GM12878 (cell line): ENCODE data around the gene RXYLT1. TPM values are rescaled to one million over a fixed set of nuclear protein-coding genes. Genes with fewer than 3 reads are reported as not detected.

ENCODE experiments used
- ATAC-seq: fragments of 200-7000 bp; cut with Tn5 transposase; 3 replicates; pipeline ENCODE4 v1.9.1; 2020; ENCODE audit warnings: mild to moderate bottlenecking, moderate library complexity
- BruUV-seq: library from RNA; stranded (reverse); fragments of 400-500 nt; replicated peaks from 2 replicates; lab custom pipeline; 2021; lab: Mats Ljungman, UMichigan
- CTCF ChIA-PET: fragments of 300-600 bp; sonication (Branson Sonifier 250); formaldehyde crosslinking; extraction: SDS; loops from one replicate; lab custom pipeline; 2021; ENCODE audit warnings: inconsistent platforms; lab: Yijun Ruan, JAX
- POLR2A ChIA-PET: fragments of 350-600 bp; formaldehyde crosslinking; extraction: SDS; loops from one replicate; lab custom pipeline; 2021; ENCODE audit warnings: inconsistent platforms; lab: Charles Lee
- RAD21 ChIA-PET: fragments of 300-600 bp; sonication (Branson Sonifier 250); formaldehyde crosslinking; loops from one replicate; lab custom pipeline; 2023; ENCODE audit warnings: antibody characterized with exemption; ENCODE audit not compliant: unreplicated experiment; lab: Charles Lee
- SMC1A ChIA-PET: fragments of 300-600 bp; sonication (Branson Sonifier 250); formaldehyde crosslinking; loops from one replicate; lab custom pipeline; 2023; ENCODE audit not compliant: unreplicated experiment, uncharacterized antibody; lab: Charles Lee
- DNase-seq: peaks from one replicate; pipeline ENCODE4 v3.0.0-alpha.2; 2011; ENCODE audit warnings: low read depth, low spot score
- FAIRE-seq: peaks from 3 replicates; lab custom pipeline; 2011; peaks lifted over from hg19 to GRCh38; lab: Jason Lieb, UNC
- H2AFZ ChIP-seq: 2 replicates; pipeline ENCODE4 v1.6.0; 2011; ENCODE audit warnings: low read depth, low read length, control low read depth; ENCODE audit not compliant: control insufficient read depth
- H3K27ac ChIP-seq: 2 replicates; pipeline ENCODE4 v1.5.1; 2011; ENCODE audit warnings: control low read depth; ENCODE audit not compliant: control insufficient read depth, insufficient read depth
- H3K27me3 ChIP-seq, 2 experiments: replicated peaks in 1 of 2; 2 replicates each; pipeline versions ENCODE4 v1.6.0 to v1.6.1; 2011; ENCODE audit warnings: low read length in 1 of 2; ENCODE audit not compliant: control insufficient read depth in 2 of 2, insufficient read depth in 2 of 2
- H3K36me3 ChIP-seq, 2 experiments: 2 replicates each; pipeline ENCODE4 v1.5.1; 2011; ENCODE audit warnings: low read length in 1 of 2; ENCODE audit not compliant: control insufficient read depth in 2 of 2, insufficient read depth in 2 of 2
- H3K4me1 ChIP-seq: 2 replicates; pipeline ENCODE4 v1.6.1; 2011; ENCODE audit warnings: mild to moderate bottlenecking, low read length, moderate library complexity, mixed read lengths; ENCODE audit not compliant: control insufficient read depth, insufficient read depth
- H3K4me2 ChIP-seq: 2 replicates; pipeline ENCODE4 v1.6.0; 2011; ENCODE audit warnings: control low read depth; ENCODE audit not compliant: control insufficient read depth, insufficient read depth
- H3K4me3 ChIP-seq: fragments of 200-600 bp; sonication (generic); 2 replicates; pipeline ENCODE4 v1.5.1; 2016
- H3K79me2 ChIP-seq: 2 replicates; pipeline ENCODE4 v1.6.0; 2011; ENCODE audit warnings: low read length; ENCODE audit not compliant: control insufficient read depth, insufficient read depth
- H3K9ac ChIP-seq: 2 replicates; pipeline ENCODE4 v1.8.0; 2011; ENCODE audit warnings: low read length, control low read depth, mixed read lengths; ENCODE audit not compliant: control insufficient read depth, insufficient read depth
- H3K9me3 ChIP-seq: replicated peaks from 3 replicates; pipeline ENCODE4 v1.5.1; 2011; ENCODE audit warnings: mild to moderate bottlenecking, low read length; ENCODE audit not compliant: control insufficient read depth, insufficient read depth
- H4K20me1 ChIP-seq: 2 replicates; pipeline ENCODE4 v1.6.0; 2011; ENCODE audit not compliant: control insufficient read depth, insufficient read depth
- CBFB ChIP-seq: IDR thresholded peaks from 2 replicates; pipeline ENCODE4 v1.6.1; 2016; ENCODE audit warnings: antibody characterized with exemption, low read depth
- KDM1A ChIP-seq: fragments of 200-600 bp; sonication (generic); IDR thresholded peaks from 2 replicates; pipeline ENCODE4 v1.6.1; 2016; ENCODE audit warnings: borderline replicate concordance
- NFIC ChIP-seq: IDR thresholded peaks from 2 replicates; pipeline ENCODE4 v1.6.1; 2012; ENCODE audit warnings: low read depth, mild to moderate bottlenecking, inconsistent platforms, low read length, moderate library complexity
- STAT1 ChIP-seq: fragments of 450-650 bp; conservative IDR thresholded peaks from 2 replicates; pipeline ENCODE4 v1.6.1; 2014; ENCODE audit warnings: antibody characterized with exemption, mild to moderate bottlenecking
- TCF3 ChIP-seq: IDR thresholded peaks from 2 replicates; pipeline ENCODE4 v1.6.1; 2012; ENCODE audit warnings: low read depth, mild to moderate bottlenecking, low read length, borderline replicate concordance; ENCODE audit not compliant: insufficient read depth
- WGBS: methylation state at CpG from one replicate; pipeline ENCODE4 v1.1.6; 2016; ENCODE audit warnings: low lambda C conversion rate; ENCODE audit not compliant: insufficient replicate concordance, insufficient coverage; ENCODE audit errors: missing lambda C conversion rate; 5-methylcytosine and 5-hydroxymethylcytosine counted together
- in situ Hi-C: fragments of 300-500 bp; cut with MboI; formaldehyde crosslinking; loops from 9 replicates; pipeline ENCODE4 v1.14.3; 2018; ENCODE audit warnings: mixed read lengths
- intact Hi-C: fragments of 100-400 bp; cut with micrococcal nuclease; formaldehyde crosslinking; loops from one replicate; pipeline ENCODE4 v1.14.2; 2022; ENCODE audit not compliant: unreplicated experiment
- polyA plus RNA-seq, 11 experiments: library from polyadenylated mRNA; depleted of rRNA in 4 of 11; unstranded in 6 of 11; stranded (reverse) in 5 of 11; fragments of >200 nt; fragmentation: Nextera tagmentation in 4 of 11; fragmentation: Illumina TruSeq in 1 of 11; extraction: Ambion mirVana in 4 of 11; extraction: Trizol in 1 of 11; gene quantifications; 1 replicate in 1 of 11; 2 replicates in 10 of 11; pipeline versions ENCODE4 v1.2.1 to v1.2.3, GENCODE V29; 2011 to 2016; ENCODE audit warnings: inconsistent platforms in 2 of 11, missing spikeins in 2 of 11, low read depth in 1 of 11
- total RNA-seq, 4 experiments: library from RNA; depleted of rRNA in 3 of 4; stranded (reverse); fragments of >200 nt in 3 of 4; fragmentation: Illumina TruSeq in 1 of 4; extraction: Trizol in 1 of 4; gene quantifications; 2 replicates each; pipeline versions ENCODE4 v1.2.1 to v1.2.3, GENCODE V29; 2013 to 2021
- TF ChIP-seq, protein P1 (sequence below): fragments of 450-650 bp; conservative IDR thresholded peaks from 2 replicates; pipeline ENCODE4 v1.6.1; 2017; ENCODE audit warnings: mild to moderate bottlenecking, moderate library complexity
- TF ChIP-seq, protein P2 (sequence below): IDR thresholded peaks from 2 replicates; pipeline ENCODE4 v1.6.1; 2012; ENCODE audit warnings: improper control_type of control experiment, low read depth, low read length; ENCODE audit not compliant: insufficient replicate concordance

RXYLT1 gene
- total and polyA plus RNA-seq, 10 of the 15 experiments (the other 5 are each of a cell fraction or from before 2014, with no cell fraction given) = 10.4 to 33.8 (median 21.5) TPM

DNA sequence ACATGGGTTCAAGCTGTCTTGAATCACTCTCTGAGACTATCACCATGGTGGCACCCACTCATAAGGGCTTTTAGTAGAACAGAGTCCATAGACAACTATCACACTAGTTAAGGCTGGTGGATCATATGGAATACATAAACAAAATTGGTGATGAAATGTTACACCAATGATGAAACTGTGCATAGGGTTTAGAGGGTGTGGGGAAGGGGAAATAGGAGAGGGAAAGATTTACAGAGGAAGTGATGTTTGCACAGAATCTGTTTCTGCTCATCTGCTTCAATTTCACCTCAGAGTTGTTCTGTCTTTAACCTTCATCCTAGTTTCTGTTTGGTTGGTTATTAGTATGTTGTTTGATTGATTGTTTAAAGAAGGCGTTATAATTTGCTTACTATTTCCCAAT is 2.4 kb upstream of the RXYLT1 start:
- RAD21 ChIA-PET = no interaction called here
- Histone ChIP-seq H3K27me3 (no peaks in the 10 kb centered on the region), H3K36me3 (peaks cover 0 to 2% of the 10 kb centered on the region in 2 experiments; a peak in 2 of 4 replicates), H4K20me1 (no peaks in the 10 kb centered on the region), H3K9me3 (no peaks in the 10 kb centered on the region), H3K4me3 (no peak overlapping the region), H3K27ac (no peak overlapping the region), H3K4me1 (peaks cover 7% of the 10 kb centered on the region; the same call in 1 of the 2 replicates), H3K4me2 (no peak overlapping the region), H3K9ac (no peak overlapping the region), H3K79me2 (peaks cover 14% of the 10 kb centered on the region), H2AFZ (no peak overlapping the region)
- no peak for ATAC-seq
- FAIRE-seq = no peak
- SMC1A ChIA-PET = no interaction called here
- CTCF ChIA-PET = no interaction called here
- in situ Hi-C loops (no loop called here), intact Hi-C loops (no loop called here)
- no peak for DNase-seq
- WGBS = 93% methylated on average over 1 of the region's 1 CpG
- TF ChIP-seq TCF3 (no peak), CBFB (no peak), NFIC (no peak), KDM1A (no peak), STAT1 (no peak)
- TF ChIP-seq, protein P1, sequence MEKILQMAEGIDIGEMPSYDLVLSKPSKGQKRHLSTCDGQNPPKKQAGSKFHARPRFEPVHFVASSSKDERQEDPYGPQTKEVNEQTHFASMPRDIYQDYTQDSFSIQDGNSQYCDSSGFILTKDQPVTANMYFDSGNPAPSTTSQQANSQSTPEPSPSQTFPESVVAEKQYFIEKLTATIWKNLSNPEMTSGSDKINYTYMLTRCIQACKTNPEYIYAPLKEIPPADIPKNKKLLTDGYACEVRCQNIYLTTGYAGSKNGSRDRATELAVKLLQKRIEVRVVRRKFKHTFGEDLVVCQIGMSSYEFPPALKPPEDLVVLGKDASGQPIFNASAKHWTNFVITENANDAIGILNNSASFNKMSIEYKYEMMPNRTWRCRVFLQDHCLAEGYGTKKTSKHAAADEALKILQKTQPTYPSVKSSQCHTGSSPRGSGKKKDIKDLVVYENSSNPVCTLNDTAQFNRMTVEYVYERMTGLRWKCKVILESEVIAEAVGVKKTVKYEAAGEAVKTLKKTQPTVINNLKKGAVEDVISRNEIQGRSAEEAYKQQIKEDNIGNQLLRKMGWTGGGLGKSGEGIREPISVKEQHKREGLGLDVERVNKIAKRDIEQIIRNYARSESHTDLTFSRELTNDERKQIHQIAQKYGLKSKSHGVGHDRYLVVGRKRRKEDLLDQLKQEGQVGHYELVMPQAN = no peak
- TF ChIP-seq, protein P2, sequence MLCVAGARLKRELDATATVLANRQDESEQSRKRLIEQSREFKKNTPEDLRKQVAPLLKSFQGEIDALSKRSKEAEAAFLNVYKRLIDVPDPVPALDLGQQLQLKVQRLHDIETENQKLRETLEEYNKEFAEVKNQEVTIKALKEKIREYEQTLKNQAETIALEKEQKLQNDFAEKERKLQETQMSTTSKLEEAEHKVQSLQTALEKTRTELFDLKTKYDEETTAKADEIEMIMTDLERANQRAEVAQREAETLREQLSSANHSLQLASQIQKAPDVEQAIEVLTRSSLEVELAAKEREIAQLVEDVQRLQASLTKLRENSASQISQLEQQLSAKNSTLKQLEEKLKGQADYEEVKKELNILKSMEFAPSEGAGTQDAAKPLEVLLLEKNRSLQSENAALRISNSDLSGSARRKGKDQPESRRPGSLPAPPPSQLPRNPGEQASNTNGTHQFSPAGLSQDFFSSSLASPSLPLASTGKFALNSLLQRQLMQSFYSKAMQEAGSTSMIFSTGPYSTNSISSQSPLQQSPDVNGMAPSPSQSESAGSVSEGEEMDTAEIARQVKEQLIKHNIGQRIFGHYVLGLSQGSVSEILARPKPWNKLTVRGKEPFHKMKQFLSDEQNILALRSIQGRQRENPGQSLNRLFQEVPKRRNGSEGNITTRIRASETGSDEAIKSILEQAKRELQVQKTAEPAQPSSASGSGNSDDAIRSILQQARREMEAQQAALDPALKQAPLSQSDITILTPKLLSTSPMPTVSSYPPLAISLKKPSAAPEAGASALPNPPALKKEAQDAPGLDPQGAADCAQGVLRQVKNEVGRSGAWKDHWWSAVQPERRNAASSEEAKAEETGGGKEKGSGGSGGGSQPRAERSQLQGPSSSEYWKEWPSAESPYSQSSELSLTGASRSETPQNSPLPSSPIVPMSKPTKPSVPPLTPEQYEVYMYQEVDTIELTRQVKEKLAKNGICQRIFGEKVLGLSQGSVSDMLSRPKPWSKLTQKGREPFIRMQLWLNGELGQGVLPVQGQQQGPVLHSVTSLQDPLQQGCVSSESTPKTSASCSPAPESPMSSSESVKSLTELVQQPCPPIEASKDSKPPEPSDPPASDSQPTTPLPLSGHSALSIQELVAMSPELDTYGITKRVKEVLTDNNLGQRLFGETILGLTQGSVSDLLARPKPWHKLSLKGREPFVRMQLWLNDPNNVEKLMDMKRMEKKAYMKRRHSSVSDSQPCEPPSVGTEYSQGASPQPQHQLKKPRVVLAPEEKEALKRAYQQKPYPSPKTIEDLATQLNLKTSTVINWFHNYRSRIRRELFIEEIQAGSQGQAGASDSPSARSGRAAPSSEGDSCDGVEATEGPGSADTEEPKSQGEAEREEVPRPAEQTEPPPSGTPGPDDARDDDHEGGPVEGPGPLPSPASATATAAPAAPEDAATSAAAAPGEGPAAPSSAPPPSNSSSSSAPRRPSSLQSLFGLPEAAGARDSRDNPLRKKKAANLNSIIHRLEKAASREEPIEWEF = no peak
- POLR2A ChIA-PET = no interaction called here
- no TSS peak for BruUV-seq
